Measurements from ENCODE around the gene LMX1B.
A peak's percentile ranks its signal among the peaks of the same experiment; 100 is the strongest.
"Not testable (repeated sequence)": the region's sequence is repeated elsewhere in the genome, so short reads cannot be mapped to it uniquely, and the experiment has no call there.

LMX1B gene

DNA sequence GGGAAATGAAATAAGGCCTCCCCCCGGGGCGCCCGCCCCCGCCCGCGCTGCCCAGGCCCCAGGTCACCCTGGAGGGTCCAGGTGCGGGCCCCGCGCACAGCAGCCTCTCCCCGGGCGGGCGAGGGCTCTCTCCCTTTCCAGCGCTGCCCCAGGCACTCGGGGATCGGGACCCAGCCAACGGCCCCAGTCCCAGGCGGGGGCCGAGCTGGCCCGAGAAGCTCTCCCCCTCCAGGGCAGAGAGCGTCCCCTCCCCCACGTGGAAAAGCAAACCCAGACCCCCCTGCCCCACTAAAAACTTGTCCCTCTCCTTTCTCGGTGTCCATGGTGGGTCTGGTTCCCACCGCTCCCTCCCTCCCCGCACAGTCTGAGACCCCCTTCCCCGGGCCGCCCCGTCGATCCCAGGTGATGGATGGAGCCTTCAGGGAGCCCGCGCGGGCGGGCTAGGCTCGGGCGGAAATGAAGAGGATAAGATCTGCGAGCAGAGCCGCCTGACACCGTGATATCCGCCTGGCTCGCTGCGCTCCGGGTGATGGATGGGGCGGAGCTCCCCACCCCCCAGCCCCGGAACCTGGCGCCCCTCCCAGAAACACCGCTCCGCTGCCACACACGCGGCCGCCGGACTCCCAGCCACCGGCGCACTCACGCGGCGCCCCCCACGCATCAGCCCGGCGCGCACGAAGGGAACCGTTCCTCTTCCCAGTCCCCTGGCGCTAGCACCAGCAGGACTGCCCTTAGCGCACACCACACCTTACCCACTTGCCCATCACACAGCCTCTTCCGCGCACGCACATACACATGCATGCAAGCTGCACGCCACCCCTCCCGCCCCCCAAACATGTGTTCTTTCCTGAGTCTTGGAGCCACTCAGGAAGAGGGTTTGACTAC is 109.4 kb downstream of the LMX1B start:
- H3K36me3 ChIP-seq (ENCODE audit: control insufficient read depth, insufficient read depth, low read length), result no peaks in the 10 kb centered on the region
- H3K27ac ChIP-seq (ENCODE audit: low read depth, low read length), result no peak overlapping the region; the same call in 1 of the 2 replicates
- H3K4me3 ChIP-seq (ENCODE audit: low read depth, low read length), result peak overlapping the region; percentile 64
- H3K9me3 ChIP-seq (ENCODE audit: control insufficient read depth, insufficient read depth, low read depth, low read length), result no peaks in the 10 kb centered on the region
- peaks cover 37% of the 10 kb centered on the region for H3K27me3 ChIP-seq (ENCODE audit: control insufficient read depth, insufficient read depth, low read length)
- H3K9ac ChIP-seq (ENCODE audit: low read length), result no peak overlapping the region
- peaks cover 17% of the 10 kb centered on the region for H3K4me1 ChIP-seq (ENCODE audit: control insufficient read depth, insufficient read depth, low read length)

DNA sequence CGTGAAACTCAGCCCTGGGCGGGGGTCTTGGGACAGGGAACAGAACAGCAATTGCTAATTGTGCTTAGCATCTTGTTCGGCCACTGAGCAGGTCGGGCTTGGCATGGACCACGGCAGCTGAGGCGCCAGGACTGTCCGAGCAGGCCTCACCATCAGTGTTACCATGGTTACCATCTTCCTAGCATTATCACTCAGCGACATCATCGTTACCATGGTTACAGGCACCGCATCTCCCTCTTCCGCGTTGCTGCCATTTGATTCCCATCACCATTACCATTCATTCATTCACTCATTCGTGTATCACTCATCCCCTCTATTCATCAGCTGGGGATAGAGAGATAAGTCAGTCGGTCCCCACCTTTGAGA is 110.1 kb downstream of the LMX1B start:
- H3K9me3 ChIP-seq (ENCODE audit: control insufficient read depth, insufficient read depth, low read depth, low read length), result no peaks in the 10 kb centered on the region
- H3K4me1 ChIP-seq (ENCODE audit: control insufficient read depth, insufficient read depth, low read length), result peaks cover 17% of the 10 kb centered on the region
- no peak overlapping the region for H3K27ac ChIP-seq (ENCODE audit: low read depth, low read length)
- peak overlapping the region; percentile 64 for H3K4me3 ChIP-seq (ENCODE audit: low read depth, low read length)
- peaks cover 37% of the 10 kb centered on the region for H3K27me3 ChIP-seq (ENCODE audit: control insufficient read depth, insufficient read depth, low read length)
- H3K36me3 ChIP-seq (ENCODE audit: control insufficient read depth, insufficient read depth, low read length), result no peaks in the 10 kb centered on the region
- H3K9ac ChIP-seq (ENCODE audit: low read length), result no peak overlapping the region

DNA sequence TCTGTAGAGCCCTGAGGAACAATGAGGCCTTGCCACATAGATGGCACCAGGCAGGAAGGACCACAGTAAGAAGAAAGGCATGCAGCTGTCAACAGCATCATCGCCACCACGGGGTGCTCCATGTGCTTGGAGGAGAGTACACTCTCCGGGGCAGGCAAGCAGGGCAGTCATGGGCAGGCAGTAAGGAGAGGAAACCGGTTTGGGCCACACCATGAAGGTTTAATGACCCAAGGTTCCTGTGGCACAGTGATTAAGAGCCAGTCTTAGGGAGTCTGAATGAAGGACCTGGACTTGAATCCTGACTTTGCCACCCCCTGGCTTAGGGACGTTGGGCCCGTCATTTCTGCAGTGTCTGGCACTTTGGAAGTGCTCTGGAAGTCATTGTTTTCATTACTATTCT is 110.5 kb downstream of the LMX1B start:
- Histone ChIP-seq H3K27ac (ENCODE audit: low read depth, low read length) (no peak overlapping the region), H3K4me1 (ENCODE audit: control insufficient read depth, insufficient read depth, low read length) (peaks cover 17% of the 10 kb centered on the region), H3K4me3 (ENCODE audit: low read depth, low read length) (no peak overlapping the region), H3K27me3 (ENCODE audit: control insufficient read depth, insufficient read depth, low read length) (peaks cover 37% of the 10 kb centered on the region), H3K36me3 (ENCODE audit: control insufficient read depth, insufficient read depth, low read length) (no peaks in the 10 kb centered on the region), H3K9ac (ENCODE audit: low read length) (no peak overlapping the region), H3K9me3 (ENCODE audit: control insufficient read depth, insufficient read depth, low read depth, low read length) (no peaks in the 10 kb centered on the region)

DNA sequence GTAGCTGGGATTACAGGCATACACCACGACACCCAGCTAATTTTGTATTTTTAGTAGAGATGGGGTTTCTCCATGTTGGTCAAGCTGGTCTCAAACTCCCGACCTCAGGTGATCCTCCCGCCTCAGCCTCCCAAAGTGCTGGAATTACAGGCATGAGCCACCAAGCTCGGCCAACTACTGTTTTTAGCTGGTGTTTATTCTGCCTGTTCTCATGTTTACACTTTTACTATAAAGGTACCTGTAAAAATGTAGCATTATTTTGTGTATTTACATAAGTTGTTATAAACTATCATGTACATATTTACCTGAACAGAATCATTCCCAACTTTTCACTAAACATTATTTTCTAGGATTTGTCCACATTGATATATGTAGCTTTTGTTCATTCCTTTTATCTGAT is 111.8 kb downstream of the LMX1B start:
- not testable (repeated sequence) for H3K9ac ChIP-seq (ENCODE audit: low read length); H3K27ac ChIP-seq (ENCODE audit: low read depth, low read length)

DNA sequence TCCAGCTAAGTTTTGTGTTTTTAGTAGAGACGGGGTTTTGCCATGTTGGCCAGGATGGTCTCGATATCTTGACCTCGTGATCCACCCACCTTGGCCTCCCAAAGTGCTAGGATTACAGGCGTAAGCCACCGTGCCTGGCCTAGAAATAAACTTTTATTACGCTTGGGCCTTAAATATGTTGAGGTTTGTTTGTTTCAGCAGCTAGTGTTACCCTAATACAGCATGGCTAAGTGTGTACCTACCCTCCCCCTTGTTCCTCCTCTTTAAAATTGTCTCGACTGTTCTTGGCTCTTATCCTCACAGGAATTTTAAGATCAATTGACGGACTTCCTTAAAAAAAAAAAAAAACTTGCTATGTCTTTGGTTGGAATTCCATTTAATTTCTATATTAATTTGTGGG is 114.5 kb downstream of the LMX1B start:
- H3K9me3 ChIP-seq (ENCODE audit: control insufficient read depth, insufficient read depth, low read depth, low read length); H3K27ac ChIP-seq (ENCODE audit: low read depth, low read length); H3K36me3 ChIP-seq (ENCODE audit: control insufficient read depth, insufficient read depth, low read length); H3K4me3 ChIP-seq (ENCODE audit: low read depth, low read length); H3K9ac ChIP-seq (ENCODE audit: low read length); H3K4me1 ChIP-seq (ENCODE audit: control insufficient read depth, insufficient read depth, low read length): not testable (repeated sequence)
- H3K27me3 ChIP-seq (ENCODE audit: control insufficient read depth, insufficient read depth, low read length), result peaks cover 28% of the 10 kb centered on the region

More for the DNA sequence above, 111.8 kb downstream of the LMX1B start:
- not testable (repeated sequence) for H3K4me1 ChIP-seq (ENCODE audit: control insufficient read depth, insufficient read depth, low read length); H3K9me3 ChIP-seq (ENCODE audit: control insufficient read depth, insufficient read depth, low read depth, low read length); H3K4me3 ChIP-seq (ENCODE audit: low read depth, low read length); H3K36me3 ChIP-seq (ENCODE audit: control insufficient read depth, insufficient read depth, low read length)
- H3K27me3 ChIP-seq (ENCODE audit: control insufficient read depth, insufficient read depth, low read length), result peaks cover 37% of the 10 kb centered on the region

DNA sequence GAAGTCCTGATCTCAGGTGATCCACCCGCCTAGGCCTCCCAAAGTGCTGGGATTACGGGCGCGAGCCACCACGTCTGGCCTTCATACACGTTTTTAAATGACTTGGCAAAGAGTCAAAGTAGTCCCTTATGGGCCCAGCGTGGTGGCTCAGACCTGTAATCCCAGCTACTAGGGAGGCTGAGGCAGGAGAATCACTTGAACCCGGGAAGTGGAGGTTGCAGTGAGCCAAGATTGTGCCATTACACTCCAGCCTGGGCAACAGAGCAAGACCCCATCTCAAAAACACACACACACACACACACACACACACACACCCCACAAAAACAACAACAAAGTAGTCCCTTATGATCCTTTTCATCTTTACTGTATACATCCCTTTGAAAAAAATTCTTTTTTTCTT is 116.9 kb downstream of the LMX1B start:
- not testable (repeated sequence) for H3K27ac ChIP-seq (ENCODE audit: low read depth, low read length); H3K9ac ChIP-seq (ENCODE audit: low read length); H3K4me1 ChIP-seq (ENCODE audit: control insufficient read depth, insufficient read depth, low read length); H3K36me3 ChIP-seq (ENCODE audit: control insufficient read depth, insufficient read depth, low read length); H3K9me3 ChIP-seq (ENCODE audit: control insufficient read depth, insufficient read depth, low read depth, low read length); H3K27me3 ChIP-seq (ENCODE audit: control insufficient read depth, insufficient read depth, low read length); H3K4me3 ChIP-seq (ENCODE audit: low read depth, low read length)

DNA sequence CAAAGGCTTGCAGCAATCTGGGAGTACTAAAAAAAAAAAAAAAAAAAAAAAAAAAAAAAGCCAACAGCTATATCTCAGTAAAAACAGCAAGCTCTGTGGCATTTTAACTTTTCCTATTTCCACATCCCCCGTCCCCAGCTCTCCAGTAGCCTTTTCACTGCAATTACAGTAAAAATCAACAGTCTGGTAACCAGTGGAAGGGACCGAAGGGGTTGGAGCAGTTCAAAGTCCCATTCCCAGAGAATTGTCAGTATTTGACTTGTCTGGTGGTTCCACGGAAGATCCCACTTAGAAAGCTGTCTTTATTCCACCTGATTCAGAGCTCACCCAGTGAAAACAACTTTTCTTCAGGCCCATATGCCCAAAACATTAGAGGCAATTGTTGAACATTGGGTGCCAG is 119.3 kb downstream of the LMX1B start:
- Histone ChIP-seq H3K27ac (ENCODE audit: low read depth, low read length) (no peak overlapping the region), H3K9me3 (ENCODE audit: control insufficient read depth, insufficient read depth, low read depth, low read length) (peaks cover 7% of the 10 kb centered on the region)

DNA sequence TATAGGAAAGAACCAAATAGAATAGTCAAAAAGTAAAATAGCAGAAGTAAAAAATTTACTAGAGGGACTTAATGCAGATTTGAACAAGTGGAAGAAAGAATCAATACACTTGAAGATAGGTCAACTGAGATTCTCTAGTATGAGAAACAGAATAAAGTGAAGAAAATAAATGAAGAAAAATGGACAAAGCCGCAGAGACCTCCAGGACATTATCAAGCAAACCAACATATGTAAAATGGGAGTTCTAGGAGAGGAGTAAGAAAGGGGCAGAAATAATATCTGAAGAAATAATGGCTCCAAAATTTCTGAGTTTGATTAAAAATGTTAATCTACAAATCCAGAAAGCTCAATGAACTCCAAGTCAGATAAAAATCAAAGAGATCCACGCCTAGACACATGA is 121.1 kb downstream of the LMX1B start:
- Histone ChIP-seq H3K4me3 (ENCODE audit: low read depth, low read length) (no peak overlapping the region), H3K36me3 (ENCODE audit: control insufficient read depth, insufficient read depth, low read length) (no peaks in the 10 kb centered on the region), H3K9me3 (ENCODE audit: control insufficient read depth, insufficient read depth, low read depth, low read length) (peaks cover 7% of the 10 kb centered on the region), H3K27ac (ENCODE audit: low read depth, low read length) (no peak overlapping the region), H3K4me1 (ENCODE audit: control insufficient read depth, insufficient read depth, low read length) (no peaks in the 10 kb centered on the region), H3K9ac (ENCODE audit: low read length) (no peak overlapping the region), H3K27me3 (ENCODE audit: control insufficient read depth, insufficient read depth, low read length) (peaks cover 14% of the 10 kb centered on the region; the same call in 1 of the 2 replicates)

More for the DNA sequence above, 119.3 kb downstream of the LMX1B start:
- H3K27me3 ChIP-seq (ENCODE audit: control insufficient read depth, insufficient read depth, low read length), result no peaks in the 10 kb centered on the region; the same call in 1 of the 2 replicates
- no peaks in the 10 kb centered on the region for H3K36me3 ChIP-seq (ENCODE audit: control insufficient read depth, insufficient read depth, low read length)
- no peak overlapping the region for H3K9ac ChIP-seq (ENCODE audit: low read length)
- H3K4me3 ChIP-seq (ENCODE audit: low read depth, low read length), result no peak overlapping the region
- H3K4me1 ChIP-seq (ENCODE audit: control insufficient read depth, insufficient read depth, low read length), result no peaks in the 10 kb centered on the region

DNA sequence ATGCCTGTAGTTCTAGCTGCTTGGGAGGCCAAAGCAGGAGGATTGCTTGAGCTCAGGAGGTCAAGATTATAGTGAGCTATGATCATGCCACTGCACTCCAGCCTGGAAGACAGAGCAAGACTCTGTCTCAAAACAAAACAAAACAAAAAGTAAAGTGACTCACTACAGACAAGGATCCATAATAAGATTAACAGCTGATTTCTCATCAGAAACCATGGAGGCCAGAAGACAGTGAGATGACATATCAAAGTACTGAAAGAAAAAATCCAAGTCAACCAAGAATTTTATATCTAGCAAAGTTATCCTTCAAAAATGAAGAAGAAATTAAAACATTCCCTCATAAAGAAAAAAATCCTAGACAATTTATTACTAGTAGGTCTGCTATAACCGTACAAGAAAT is 121.8 kb downstream of the LMX1B start:
- Histone ChIP-seq H3K36me3 (ENCODE audit: control insufficient read depth, insufficient read depth, low read length) (no peaks in the 10 kb centered on the region), H3K9ac (ENCODE audit: low read length) (no peak overlapping the region), H3K9me3 (ENCODE audit: control insufficient read depth, insufficient read depth, low read depth, low read length) (peaks cover 7% of the 10 kb centered on the region), H3K27ac (ENCODE audit: low read depth, low read length) (no peak overlapping the region), H3K27me3 (ENCODE audit: control insufficient read depth, insufficient read depth, low read length) (peaks cover 20% of the 10 kb centered on the region; the same call in 1 of the 2 replicates), H3K4me1 (ENCODE audit: control insufficient read depth, insufficient read depth, low read length) (no peaks in the 10 kb centered on the region), H3K4me3 (ENCODE audit: low read depth, low read length) (no peak overlapping the region)

DNA sequence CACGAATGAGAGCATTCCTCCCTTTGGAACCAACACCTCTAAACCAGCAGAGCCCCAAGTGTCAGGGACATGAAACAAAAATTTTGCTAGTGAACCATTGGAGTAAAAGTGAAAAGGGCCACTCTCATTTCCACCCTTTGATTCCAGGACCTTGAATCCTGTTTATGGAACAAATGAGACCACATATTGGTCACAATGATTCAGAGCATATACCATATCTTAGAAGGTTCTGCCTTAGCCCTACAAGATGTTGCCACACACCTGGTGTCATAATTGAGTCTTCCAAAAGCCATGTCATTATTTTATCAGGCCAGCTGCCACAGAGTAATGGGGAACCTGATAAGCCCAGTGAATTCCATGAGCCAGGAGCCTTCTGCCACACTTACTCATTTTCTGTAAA is 124.8 kb downstream of the LMX1B start:
- no peak overlapping the region for H3K4me3 ChIP-seq (ENCODE audit: low read depth, low read length)
- no peak overlapping the region for H3K9ac ChIP-seq (ENCODE audit: low read length)
- H3K4me1 ChIP-seq (ENCODE audit: control insufficient read depth, insufficient read depth, low read length), result no peaks in the 10 kb centered on the region
- H3K36me3 ChIP-seq (ENCODE audit: control insufficient read depth, insufficient read depth, low read length), result no peaks in the 10 kb centered on the region
- H3K27ac ChIP-seq (ENCODE audit: low read depth, low read length), result no peak overlapping the region
- H3K27me3 ChIP-seq (ENCODE audit: control insufficient read depth, insufficient read depth, low read length), result peaks cover 30% of the 10 kb centered on the region
- H3K9me3 ChIP-seq (ENCODE audit: control insufficient read depth, insufficient read depth, low read depth, low read length), result peaks cover 7% of the 10 kb centered on the region

DNA sequence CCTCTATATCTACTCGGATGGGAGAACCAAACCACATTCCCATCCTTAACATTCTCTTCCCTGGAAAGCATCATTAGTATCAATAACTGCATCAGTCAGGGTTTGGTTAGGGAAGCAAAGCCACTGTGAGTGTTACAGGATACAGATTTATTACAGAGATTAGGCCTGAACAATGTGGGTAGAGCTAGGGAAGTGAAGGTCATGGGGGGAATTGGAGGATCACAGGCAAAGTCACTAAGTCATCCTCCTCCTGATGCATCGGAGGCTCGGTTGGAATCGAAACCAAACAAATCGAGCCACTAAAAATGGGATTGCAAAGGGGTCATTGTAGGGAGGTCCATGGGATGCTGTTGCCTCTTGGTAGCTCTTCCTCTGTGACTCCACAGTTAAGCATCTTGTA is 129.3 kb downstream of the LMX1B start:
- H3K9me3 ChIP-seq (ENCODE audit: control insufficient read depth, insufficient read depth, low read depth, low read length), result no peaks in the 10 kb centered on the region
- no peaks in the 10 kb centered on the region for H3K36me3 ChIP-seq (ENCODE audit: control insufficient read depth, insufficient read depth, low read length)
- H3K9ac ChIP-seq (ENCODE audit: low read length), result no peak overlapping the region
- peaks cover 41% of the 10 kb centered on the region for H3K27me3 ChIP-seq (ENCODE audit: control insufficient read depth, insufficient read depth, low read length)
- H3K4me1 ChIP-seq (ENCODE audit: control insufficient read depth, insufficient read depth, low read length), result no peaks in the 10 kb centered on the region; the same call in 1 of the 2 replicates
- no peak overlapping the region for H3K4me3 ChIP-seq (ENCODE audit: low read depth, low read length)
- H3K27ac ChIP-seq (ENCODE audit: low read depth, low read length), result no peak overlapping the region

Measured in HUES6 (cell line).